ENCODE data around the gene ITPRID1. TPM values are rescaled to one million over a fixed set of nuclear protein-coding genes. Genes with fewer than 3 reads are reported as not detected.

ITPRID1 gene
- not detected for total RNA-seq
- not detected for polyA plus RNA-seq (2013, experiment 1 of 2)
- polyA plus RNA-seq (2013, experiment 2 of 2) = 0.05 TPM
- 0 to 0.13 (median 0) reads per million in 172 experiments for total RNA-seq

DNA sequence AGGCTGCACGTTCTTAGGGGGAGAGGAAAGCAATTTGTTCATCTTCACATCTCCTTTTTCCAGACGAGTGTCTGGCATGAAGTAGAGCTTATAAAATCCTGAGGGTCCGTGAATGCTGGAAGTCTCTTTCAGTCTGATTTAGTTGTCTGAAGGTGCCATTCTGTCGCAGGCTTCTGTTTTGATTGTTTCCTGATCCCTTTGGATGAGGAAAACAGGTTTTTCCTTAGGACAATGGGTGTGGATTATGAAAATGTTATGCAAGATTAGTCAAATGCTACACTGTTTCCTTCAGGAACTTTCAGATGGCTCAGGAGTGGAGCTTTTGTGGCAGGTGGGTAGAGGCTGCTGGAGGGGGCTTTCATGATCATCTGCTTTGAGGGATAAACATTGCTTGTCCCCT is at the start of gene ITPRID1:
ITPRID1 (plus strand) TSS at position 301 of the 400 bp plus-strand sequence. CDS start 38,935 bp downstream, outside the sequence.
- Histone ChIP-seq H3K4me1 (ENCODE audit: insufficient read depth, low read length) (no peaks in the 10 kb centered on the region), H3K36me3 (ENCODE audit: insufficient read depth, low read length) (no peaks in the 10 kb centered on the region), H3K9me3 (ENCODE audit: control insufficient read depth in 1 of 2, insufficient read depth in 1 of 2, low read length in 2 of 2) (peaks cover 0 to 7% of the 10 kb centered on the region in 2 experiments), H3K27ac (ENCODE audit: low read depth in 1 of 2, low read length in 2 of 2) (no peak within 1 kb of the TSS), H3K27me3 (ENCODE audit: control insufficient read depth in 1 of 2, insufficient read depth in 2 of 2, low read length in 2 of 2) (no peaks in the 10 kb centered on the region), H3K4me3 (ENCODE audit: low read length) (no peak within 1 kb of the TSS)
- Mint-ChIP-seq H3K4me1 (ENCODE audit: low read depth) (no peaks in the 10 kb centered on the region), H3K36me3 (ENCODE audit: low read depth) (no peaks in the 10 kb centered on the region), H3K4me3 (no peak within 1 kb of the TSS), H3K27ac (no peak within 1 kb of the TSS), H3K9me3 (peaks cover 8% of the 10 kb centered on the region), H3K27me3 (no peaks in the 10 kb centered on the region)
- ChIA-PET CTCF (no interaction called here), POLR2A (no interaction called here)
- DNase-seq (no peak), ATAC-seq (ENCODE audit: poor library complexity) (no peak)
- TF ChIP-seq, protein P1, sequence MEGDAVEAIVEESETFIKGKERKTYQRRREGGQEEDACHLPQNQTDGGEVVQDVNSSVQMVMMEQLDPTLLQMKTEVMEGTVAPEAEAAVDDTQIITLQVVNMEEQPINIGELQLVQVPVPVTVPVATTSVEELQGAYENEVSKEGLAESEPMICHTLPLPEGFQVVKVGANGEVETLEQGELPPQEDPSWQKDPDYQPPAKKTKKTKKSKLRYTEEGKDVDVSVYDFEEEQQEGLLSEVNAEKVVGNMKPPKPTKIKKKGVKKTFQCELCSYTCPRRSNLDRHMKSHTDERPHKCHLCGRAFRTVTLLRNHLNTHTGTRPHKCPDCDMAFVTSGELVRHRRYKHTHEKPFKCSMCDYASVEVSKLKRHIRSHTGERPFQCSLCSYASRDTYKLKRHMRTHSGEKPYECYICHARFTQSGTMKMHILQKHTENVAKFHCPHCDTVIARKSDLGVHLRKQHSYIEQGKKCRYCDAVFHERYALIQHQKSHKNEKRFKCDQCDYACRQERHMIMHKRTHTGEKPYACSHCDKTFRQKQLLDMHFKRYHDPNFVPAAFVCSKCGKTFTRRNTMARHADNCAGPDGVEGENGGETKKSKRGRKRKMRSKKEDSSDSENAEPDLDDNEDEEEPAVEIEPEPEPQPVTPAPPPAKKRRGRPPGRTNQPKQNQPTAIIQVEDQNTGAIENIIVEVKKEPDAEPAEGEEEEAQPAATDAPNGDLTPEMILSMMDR (IDR thresholded peaks at IDR 0.05) = no peak
- intact Hi-C loops (cut with DNase I, micrococcal nuclease) = no loop called here

- Mint-ChIP-seq H3K36me3 (ENCODE audit: low read depth) (no peaks in the 10 kb centered on the region), H3K27me3 (no peaks in the 10 kb centered on the region), H3K9me3 (no peaks in the 10 kb centered on the region), H3K4me3 (no peak overlapping the region), H3K27ac (no peak overlapping the region), H3K4me1 (ENCODE audit: low read depth) (no peaks in the 10 kb centered on the region)
- Histone ChIP-seq H3K4me3 (ENCODE audit: low read length) (no peak overlapping the region), H3K9me3 (ENCODE audit: control insufficient read depth in 1 of 2, insufficient read depth in 1 of 2, low read length in 2 of 2) (no peaks in the 10 kb centered on the region), H3K27me3 (ENCODE audit: control insufficient read depth in 1 of 2, insufficient read depth in 2 of 2, low read length in 2 of 2) (no peaks in the 10 kb centered on the region), H3K27ac (ENCODE audit: low read depth in 1 of 2, low read length in 2 of 2) (no peak overlapping the region), H3K4me1 (ENCODE audit: insufficient read depth, low read length) (no peaks in the 10 kb centered on the region), H3K36me3 (ENCODE audit: insufficient read depth, low read length) (no peaks in the 10 kb centered on the region)
- POLR2A ChIA-PET = no interaction called here
- TF ChIP-seq, protein P1 (IDR thresholded peaks at IDR 0.05) = no peak
- no peak for ATAC-seq (ENCODE audit: poor library complexity)
- CTCF ChIA-PET = no interaction called here
- intact Hi-C loops (cut with DNase I, micrococcal nuclease) = no loop called here
- no peak for DNase-seq
Measured at GRCh38 chr7:31464601-31465000, 49.3 kb upstream of the ITPRID1 start.

DNA sequence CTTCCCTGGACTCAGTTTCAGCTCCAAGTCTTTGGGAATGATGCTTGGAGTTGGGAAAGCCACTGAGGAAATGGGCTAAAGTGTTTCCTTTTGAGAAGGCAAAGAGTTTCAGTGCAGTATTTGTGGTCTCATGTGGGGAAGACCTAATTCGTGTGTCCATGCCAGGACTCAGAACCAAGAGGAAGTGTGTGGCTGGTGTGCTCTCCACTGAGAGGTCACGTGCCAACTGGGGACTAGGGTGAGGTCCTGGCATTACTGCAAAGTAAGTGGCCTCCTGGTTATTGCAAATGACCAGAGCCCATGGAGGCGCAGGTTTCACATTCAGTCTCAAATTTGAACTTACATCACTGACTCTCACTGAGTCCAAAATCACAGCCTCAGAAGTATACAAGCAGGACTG is 48.6 kb upstream of the ITPRID1 start:
- H3K36me3 Mint-ChIP-seq (ENCODE audit: low read depth) = no peaks in the 10 kb centered on the region
- CTCF ChIA-PET = no interaction called here

More for the DNA sequence above, 48.6 kb upstream of the ITPRID1 start:
- no peaks in the 10 kb centered on the region for H3K9me3 Mint-ChIP-seq
- Histone ChIP-seq H3K9me3 (ENCODE audit: control insufficient read depth in 1 of 2, insufficient read depth in 1 of 2, low read length in 2 of 2) (no peaks in the 10 kb centered on the region), H3K4me1 (ENCODE audit: insufficient read depth, low read length) (no peaks in the 10 kb centered on the region), H3K27ac (ENCODE audit: low read depth in 1 of 2, low read length in 2 of 2) (no peak overlapping the region), H3K36me3 (ENCODE audit: insufficient read depth, low read length) (no peaks in the 10 kb centered on the region), H3K4me3 (ENCODE audit: low read length) (no peak overlapping the region), H3K27me3 (ENCODE audit: control insufficient read depth in 1 of 2, insufficient read depth in 2 of 2, low read length in 2 of 2) (no peaks in the 10 kb centered on the region)
- intact Hi-C loops (cut with DNase I, micrococcal nuclease) = no loop called here
- H3K4me3 Mint-ChIP-seq = no peak overlapping the region
- no peak overlapping the region for H3K27ac Mint-ChIP-seq
- H3K27me3 Mint-ChIP-seq = no peaks in the 10 kb centered on the region
- TF ChIP-seq, protein P1 (IDR thresholded peaks at IDR 0.05) = no peak
- DNase-seq (no peak), ATAC-seq (ENCODE audit: poor library complexity) (no peak)
- POLR2A ChIA-PET = no interaction called here
- no peaks in the 10 kb centered on the region for H3K4me1 Mint-ChIP-seq (ENCODE audit: low read depth)

Data from CD4-positive, alpha-beta T cell (primary cell).